AG08396 (cell line): ENCODE data around the gene RMDN3.

Experiments used
- DNase-seq: peaks from one replicate; pipeline ENCODE4 v3.0.0; 2012; ENCODE audit warnings: low spot score, mixed read lengths

Gene RMDN3, protein sequence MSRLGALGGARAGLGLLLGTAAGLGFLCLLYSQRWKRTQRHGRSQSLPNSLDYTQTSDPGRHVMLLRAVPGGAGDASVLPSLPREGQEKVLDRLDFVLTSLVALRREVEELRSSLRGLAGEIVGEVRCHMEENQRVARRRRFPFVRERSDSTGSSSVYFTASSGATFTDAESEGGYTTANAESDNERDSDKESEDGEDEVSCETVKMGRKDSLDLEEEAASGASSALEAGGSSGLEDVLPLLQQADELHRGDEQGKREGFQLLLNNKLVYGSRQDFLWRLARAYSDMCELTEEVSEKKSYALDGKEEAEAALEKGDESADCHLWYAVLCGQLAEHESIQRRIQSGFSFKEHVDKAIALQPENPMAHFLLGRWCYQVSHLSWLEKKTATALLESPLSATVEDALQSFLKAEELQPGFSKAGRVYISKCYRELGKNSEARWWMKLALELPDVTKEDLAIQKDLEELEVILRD

DNA sequence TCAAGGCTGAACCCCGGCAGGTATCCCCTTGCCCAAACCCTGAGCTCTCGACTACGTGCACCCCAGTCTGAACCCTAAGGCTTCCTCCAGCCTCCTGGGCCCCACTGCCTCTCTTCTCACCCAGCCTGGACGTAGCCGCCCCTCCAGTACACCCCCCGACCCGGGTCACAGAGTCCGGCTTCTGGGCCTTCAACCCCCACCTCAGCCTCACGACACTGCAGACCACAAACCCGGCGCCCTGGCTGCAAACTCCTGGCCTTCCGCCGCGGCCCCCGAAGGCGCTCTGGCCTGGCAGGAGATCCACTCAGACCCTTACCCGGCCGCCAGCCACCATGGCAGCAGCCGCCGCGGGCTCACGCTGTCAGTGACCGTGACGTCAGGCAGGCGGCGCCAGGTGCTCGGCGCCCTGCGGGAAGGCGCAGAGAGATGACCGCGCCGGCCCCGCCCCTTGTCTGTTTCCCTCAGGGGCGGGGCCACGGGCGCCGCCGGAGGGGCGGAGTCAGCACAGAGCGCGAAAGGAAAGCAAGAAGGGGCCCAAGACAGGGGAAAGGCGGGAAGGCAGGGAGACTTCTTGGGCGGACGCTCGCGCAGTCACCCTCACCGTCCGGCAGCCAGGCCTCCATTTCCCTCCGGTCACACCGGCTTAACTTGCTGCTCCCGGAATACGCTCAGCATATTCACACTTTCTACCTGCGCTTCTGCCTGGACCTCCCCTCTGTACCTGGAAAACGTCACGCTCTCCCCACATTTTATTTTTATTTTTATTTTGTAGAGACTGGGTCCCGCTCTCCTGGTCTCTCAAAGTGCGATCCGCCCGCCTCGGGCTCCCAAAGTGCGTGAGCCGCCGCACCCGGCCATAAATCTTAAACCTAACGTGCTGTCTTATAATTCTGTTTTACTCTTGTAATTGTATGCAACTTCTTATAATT lies at the start of gene RMDN3:
RMDN3 (minus strand) TSS at position 372 of the 929 bp plus-strand sequence. CDS start 471 bp downstream, outside the sequence.
- DNase-seq = peak; percentile 97

DNA sequence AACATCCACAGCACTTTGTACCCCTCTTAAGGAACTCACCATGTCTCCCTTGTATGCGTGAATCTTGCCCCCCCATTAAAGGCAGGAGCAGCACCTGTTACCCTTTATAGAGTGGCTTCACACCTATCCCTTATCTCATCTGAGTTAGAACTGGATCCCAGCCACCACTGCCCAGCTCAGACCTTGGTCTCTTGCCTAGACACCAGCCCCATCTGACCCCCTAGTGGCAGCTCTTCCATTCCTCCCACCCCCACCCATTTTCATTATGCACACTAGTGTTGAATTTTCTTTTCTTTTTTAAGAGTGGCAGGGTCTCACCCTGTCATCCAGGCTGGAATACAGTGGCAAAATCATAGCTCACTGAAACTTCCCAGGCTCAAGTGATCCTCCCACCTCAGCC lies 48.6 kb upstream of the RMDN3 start:
- DNase-seq = no peak

DNA sequence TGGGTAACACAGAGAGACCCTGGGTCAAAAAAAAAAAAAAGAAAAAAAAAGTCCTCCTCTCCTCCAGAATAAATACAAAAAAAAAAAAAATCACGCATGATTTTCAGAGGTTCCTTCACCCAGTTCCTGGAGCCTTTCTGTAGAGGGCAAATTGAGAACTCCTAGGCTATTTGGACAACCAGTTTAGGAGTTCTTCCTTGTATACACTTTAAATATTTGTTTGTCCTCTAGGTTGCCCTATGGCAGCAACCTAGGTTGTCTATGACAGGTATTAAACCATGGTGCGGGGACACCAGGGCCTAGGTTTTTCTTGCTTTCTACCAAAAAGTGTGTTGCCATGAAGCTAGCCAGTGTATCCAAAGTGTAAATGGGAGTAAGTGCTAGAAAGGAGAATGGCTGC lies 48.0 kb upstream of the RMDN3 start:
- no peak for DNase-seq

DNA sequence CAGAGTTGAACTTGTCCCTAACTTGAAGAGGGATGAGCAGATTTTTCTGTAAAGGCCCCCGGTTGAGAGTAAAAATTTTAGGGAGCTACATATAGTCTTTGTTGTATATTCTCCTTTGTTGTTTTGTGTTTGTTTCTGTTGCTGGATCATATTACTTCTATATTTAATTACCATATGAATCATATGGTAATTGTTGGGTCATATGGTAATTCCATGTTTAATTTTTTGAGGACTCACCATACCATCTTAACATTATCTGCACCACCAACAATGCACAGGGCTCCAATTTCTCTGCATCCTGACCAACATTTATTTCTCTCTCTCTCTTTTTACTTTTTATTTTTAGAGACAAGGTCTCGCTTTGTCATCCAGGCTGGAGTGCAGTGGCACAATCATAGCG lies 44.5 kb upstream of the RMDN3 start:
- DNase-seq = no peak

DNA sequence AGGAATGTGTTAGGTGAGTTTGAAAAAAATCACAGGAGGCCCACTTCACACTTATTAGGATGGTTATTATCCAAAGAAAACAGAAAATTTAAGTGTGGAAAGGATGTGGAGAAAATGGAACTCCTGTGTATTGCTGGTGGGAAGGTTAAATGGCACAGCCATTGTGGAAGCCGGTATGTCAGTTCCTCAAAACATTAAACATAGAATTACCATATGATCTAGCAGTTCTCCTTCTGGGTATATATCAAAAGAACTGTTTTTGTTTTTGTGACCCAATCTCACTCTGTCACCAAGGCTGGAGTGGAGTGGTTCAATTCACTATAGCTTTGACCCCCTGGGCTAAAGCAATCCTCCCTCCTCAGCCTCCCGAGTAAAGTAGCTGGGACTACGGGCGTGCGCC lies 41.5 kb upstream of the RMDN3 start:
- no peak for DNase-seq

DNA sequence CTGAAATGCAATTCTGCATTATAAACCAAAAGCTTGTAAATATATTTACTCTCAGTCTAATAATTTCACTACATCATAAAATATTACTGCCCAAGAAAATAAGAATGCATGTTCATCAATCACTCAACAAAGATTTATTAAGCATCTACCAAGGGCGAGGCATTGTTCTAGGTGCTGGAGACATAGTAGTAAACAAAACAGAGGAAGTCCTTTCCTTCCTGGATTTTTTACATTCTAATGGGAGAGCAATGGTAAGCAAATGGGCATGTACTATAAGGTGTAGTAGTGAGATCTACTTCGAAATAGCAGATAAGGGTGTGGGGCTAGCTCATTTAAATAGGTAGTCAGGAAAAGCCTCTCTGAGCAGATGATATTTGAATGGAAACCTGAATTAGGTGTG lies 41.0 kb upstream of the RMDN3 start:
- no peak for DNase-seq

DNA sequence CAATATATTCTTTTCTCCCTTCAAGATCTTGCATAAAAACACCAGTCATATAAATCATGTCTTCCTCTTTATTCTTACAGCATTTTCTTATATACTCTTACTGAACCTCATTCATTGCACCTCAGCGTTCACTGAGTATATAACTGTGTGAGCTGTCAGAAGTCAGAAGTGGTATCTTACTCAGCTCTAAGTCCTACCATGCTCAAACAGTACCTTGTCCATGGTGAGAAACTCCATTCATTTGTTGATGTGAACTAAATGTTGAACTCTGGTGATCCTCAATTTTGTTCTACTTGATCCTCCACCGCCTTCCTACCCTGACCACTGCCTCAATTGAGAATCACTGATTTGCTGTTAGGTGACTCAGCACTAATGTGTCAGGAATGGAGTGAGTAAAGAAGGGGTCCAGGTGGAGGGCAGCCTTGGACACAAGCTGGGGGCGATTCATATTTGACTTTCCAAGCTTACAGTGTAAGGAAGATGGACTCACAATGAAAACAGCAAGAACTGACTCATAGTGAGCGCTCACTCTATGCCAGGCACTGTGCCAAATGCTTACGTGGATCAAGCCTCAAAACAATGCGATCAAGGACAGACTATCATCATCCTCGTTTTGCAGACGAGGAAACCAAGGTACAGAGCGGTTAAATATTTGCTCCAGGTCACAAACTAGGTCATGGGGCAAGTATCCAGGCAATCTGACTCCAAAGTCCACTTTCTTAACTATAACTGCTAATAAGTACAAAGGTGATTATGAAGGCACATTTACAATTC lies 38.3 kb upstream of the RMDN3 start:
- DNase-seq = peak; percentile 47

DNA sequence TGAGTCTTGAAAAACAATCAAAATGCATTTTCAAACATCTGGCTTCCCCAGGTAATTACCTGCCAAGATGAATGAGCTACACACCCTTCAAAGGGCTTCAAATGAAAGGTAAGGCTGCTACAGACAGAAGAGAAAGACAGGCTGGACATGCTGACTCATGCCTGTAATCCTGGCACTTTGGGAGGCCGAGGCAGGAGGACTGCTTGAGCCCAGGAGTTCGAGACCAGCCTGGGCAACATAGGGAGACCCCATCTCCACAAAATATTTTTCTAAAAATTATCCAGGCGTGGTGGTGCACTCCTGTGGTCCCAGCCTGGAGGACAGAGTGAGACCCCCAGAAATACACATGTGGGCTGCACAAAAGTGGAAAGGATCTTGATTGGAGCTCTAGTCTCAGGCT lies 37.3 kb upstream of the RMDN3 start:
- DNase-seq = no peak

DNA sequence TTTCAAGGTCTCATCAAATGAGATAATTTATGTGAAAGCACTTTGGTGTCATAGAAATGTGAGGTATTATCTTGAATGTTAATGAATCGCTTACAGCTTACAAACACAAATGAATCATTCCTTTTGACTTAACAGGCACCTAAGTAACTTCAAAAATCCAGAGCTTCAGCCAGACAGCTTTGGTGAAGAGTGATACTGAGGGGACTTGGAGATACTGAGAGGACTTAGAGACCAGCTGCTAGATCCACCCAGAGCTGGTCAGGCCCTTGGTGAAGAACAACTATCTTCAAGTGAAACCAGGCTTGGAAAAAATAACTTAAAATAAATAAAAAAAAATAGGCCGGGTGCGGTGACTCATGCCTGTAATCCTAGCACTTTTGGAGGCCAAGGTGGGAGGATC lies 35.7 kb upstream of the RMDN3 start:
- DNase-seq = no peak

DNA sequence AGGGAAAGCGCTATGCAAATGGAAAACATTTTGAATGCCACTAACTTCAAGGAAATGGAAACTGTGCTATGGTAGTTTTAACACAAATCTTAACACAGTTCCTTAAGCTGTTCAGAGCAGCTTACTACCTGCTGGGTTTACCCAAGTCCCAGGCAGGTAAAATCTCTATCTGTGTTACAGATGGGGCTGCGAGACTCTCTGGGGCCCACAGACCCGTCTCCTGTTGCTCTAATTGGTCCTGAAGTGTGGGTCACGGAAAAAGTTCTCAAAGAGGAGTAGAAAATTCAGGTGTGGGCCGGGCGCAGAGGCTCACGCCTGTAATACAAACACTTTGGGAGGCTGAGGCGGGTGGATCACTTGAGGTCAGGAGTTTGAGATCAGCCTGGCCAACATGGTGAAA lies 34.9 kb upstream of the RMDN3 start:
- no peak for DNase-seq

DNA sequence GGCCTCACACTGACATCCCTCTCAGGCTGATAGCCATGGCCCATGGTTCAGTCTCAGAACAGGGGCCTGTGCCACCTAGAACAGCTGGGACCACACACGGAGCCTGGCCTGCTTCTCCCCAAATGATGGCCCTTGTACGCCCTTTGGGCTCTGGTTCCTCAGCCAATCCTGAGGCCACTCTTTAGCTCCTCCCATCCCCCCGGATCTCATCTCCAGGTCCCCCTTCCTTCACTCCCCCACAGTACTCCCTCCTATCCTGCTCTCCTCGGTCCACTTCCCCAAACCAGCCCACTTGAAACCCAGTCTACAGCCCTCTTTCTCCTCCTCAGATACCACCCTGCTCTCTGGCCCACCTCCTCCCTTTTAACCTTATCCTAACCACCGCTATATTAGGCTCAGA lies 34.1 kb upstream of the RMDN3 start:
- DNase-seq = no peak

DNA sequence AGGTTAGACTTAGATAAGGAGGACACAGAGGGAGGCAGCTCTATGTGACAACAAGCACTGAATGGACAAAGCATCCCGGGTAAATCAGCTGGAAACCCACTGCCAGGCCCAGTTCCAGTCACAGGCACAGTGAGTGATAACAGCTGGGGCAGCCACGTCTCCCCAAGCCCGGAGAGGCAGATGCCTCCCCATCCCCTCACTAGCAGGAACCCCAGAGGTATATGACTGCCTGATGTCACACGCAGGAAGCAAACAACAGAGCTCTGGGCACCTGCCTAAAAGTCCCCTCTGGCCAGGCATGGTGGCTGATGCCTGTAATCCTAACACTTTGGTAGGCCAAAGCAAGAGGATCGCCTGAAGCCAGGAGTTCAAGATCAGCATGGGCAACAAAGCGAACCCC lies 32.9 kb upstream of the RMDN3 start:
- no peak for DNase-seq

DNA sequence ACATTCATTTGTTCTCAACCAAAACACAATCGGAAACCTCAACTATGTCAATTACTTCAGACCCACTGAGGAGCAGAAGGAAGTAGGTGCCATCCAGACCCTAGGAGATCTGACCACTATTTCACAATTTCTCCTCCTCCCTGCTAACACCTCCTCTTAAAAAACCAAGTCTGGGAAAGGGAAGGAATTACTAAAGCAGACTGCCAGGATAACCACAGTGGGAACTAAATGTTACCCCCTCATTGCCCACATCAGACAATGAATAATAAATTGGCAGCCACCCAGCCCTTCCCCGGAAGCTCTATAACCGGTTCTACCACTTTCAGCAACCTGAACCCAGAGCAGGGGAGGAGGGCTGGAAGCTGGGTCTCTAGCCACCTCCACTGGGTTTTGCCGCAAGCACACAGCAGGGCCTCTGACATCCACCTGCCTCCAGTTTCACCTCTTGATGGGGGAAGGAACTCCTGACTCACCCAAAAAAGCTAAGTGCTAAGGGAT lies 32.3 kb upstream of the RMDN3 start:
- DNase-seq = no peak

DNA sequence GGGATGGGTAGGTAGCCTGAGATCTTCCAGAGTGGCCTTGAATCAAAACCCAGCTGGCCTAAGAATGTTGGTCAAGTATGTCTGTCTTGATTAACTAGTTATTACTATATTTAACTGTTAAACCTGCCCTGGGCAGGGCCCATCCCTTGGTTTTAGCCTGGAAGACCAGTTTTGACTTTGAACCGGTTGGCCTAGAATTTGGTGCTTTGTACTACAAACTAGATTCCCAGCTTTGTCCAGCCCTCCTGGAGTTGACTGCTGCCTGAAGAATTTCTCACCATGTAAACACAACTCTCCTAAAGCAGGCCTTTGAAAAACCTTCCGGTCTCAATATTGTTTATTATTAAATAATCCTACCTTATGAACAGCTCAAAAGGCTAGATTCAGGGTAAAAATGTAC lies 30.8 kb upstream of the RMDN3 start:
- DNase-seq = no peak

DNA sequence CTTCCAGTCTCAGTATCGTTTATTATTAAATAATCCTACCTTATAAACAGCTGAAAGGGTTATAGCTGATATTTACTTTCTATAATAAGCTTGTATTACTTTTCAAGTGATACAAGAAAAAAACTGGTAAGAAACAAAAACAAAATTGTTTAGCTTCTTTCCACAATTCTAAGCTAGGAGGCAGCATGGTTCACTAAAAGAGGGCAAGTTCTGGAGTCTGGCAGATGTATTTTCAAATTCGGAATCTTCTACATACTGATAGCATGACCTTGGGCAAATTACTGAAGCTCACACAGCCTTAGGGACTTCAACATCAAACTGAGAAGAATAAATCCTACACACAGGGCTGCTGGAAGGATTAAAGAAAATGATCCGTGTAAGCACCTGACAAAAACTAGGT lies 30.1 kb upstream of the RMDN3 start:
- DNase-seq = no peak

DNA sequence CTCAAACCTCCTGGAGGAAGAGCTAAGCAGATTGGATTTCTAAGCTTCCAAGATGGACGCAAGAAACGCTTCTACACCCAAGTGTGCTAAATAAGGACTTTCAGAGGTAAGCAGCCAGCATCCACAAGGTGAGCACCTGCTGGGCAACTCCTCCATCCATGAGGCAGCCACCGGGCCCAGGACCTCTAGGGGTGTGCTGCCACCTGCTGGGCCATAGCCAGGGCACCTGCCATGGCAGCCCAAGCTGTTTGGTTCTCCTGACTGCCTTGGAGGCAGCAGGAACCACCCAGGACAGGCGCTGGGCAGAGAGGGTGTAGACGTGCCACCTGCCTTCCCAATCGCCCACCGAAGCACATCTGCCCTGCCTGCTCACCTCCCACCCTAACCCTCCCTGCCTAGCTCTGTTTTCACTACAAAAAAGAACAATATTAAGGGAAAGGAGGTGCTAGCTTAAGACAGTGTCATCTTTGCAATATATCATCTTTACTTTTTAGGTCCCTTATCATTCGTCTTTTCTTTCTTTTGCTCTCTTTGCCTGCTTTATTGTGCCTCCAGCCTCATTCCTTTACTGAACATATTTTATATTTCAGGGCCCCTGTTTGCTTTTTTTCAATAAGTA lies 27.7 kb upstream of the RMDN3 start:
- DNase-seq = no peak

DNA sequence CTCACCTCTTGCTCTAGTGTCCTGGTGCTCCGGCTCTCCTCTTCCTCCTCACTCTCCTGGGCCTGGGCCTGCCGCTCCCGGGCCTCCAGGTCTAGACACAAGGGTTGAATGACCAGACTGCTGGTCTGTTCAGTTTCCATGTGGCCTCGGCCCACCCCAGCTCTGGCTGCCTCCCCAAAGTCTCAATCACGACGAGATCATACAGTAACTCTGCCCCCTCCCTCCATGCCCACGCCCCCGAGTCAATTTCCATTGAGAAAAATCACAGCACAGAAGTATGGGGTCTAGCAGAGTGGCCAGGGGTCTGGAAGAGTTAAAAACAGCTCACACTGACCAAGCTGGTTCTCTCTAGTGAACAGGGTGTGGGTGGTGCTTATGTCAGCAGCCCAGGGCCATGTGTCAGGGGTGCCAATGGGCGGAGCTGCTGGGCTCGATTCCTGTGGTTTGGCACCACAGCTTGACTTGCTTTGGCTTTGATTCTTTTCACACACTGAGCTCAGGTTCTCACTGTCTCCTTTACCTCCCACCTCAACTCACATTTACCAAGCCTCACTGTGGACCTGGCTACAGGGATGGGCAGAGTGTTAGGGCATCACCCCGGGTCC lies 21.6 kb upstream of the RMDN3 start:
- peak; percentile 76 for DNase-seq

DNA sequence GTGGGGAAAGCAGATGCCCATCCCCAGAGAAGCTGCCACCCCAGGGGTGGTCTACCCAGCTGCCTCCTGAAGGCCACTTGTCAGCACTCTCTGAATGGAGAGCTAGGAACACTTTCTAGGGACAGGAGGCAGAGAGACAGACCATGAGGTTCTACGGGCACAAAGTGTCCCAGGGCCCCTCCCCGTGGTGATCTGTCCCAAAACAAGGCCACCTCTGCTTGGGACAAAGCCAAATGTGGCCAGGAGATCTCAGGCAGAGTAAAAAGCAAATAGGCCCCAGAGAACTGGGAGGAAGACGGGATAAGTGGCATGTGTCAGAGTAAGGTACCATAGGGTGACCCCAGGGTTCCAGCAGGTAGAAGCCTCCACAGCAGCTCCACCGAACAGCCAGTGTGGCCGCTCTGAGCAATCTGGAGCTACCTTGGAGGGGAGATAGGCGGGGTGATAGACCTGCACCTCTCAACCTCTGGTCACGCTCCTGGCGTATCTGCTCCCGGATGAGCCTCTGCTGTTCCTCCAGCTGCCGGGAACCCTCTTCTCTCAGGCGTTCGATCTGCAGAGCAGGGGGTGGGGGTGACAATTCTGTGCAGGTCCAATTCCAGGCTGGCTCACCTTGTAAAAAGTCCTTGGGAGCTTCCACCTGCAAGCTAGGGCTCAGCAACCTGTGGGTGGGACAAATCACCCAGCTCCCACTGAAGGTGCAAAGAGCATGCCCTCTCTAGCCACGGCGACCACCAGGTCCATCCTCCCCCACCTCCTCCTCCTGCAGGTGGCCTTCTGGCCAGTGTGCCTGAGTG lies 20.9 kb upstream of the RMDN3 start:
- DNase-seq = no peak

DNA sequence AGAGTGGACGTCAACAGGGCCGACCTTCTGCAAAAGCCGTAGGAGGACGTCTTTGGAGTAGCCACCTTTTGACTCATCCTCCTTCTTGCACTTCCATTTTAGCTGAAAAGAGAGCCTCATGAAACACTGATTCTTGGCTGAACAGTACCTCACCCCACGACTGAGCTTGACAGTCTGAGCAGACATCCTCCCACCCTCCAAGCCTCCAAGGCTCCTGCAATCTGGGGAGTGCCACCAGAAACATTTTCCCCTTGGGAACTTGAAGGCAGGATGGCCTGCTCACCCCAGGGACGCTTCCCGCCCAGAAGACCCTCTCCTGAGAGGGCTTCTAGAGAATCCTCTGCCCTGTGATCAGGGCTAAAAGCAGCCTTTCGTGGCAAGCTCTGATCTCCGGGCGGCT lies 20.0 kb upstream of the RMDN3 start:
- DNase-seq = no peak

DNA sequence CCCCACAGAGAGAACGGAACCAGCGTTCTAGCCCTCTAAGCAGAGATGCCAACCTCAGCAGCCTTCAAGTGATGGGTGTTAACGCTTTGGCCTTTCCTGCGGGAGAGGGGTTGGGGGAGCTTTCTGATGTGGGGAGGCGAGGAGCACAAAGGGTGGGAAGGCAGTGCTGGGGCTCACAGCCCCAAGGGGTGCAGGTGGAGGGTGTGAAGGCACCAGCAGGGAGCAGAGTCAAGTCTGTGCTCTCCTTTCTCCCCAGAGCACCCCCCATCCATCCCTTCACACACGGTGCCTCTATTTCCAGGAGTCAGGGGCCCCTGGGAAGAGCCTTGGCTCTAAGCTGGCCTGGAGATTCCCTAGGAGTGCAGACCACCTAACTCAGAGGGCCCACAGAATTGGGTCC lies 18.8 kb upstream of the RMDN3 start:
- DNase-seq = no peak
